CD4-positive, alpha-beta T cell (primary cell): Measurements from ENCODE around the gene CLSTN2. TPM values are rescaled to one million over a fixed set of nuclear protein-coding genes. Genes with fewer than 3 reads are reported as not detected.

ENCODE experiments used
- ATAC-seq: fragments of 200-7000 bp; cut with Tn5 transposase; one replicate; pipeline ENCODE4 v1.10.0; 2022; ENCODE audit warnings: mild to moderate bottlenecking; ENCODE audit not compliant: poor library complexity
- CTCF ChIA-PET: fragments of 350-600 bp; sonication (Branson Sonifier 250); formaldehyde crosslinking; loops from one replicate; lab custom pipeline; 2021; ENCODE audit warnings: antibody characterized with exemption, inconsistent platforms; lab: Charles Lee
- POLR2A ChIA-PET: fragments of 350-600 bp; sonication (Branson Sonifier 250); formaldehyde crosslinking; loops from one replicate; lab custom pipeline; 2021; ENCODE audit warnings: antibody characterized with exemption, inconsistent platforms; lab: Charles Lee
- DNase-seq, 14 experiments: peaks; one replicate each; pipeline ENCODE4 v3.0.0-alpha.2; 2013 to 2020; ENCODE audit warnings: mixed read lengths in 2 of 14
- H3K27ac ChIP-seq, 2 donors: one replicate each; pipeline versions ENCODE4 v1.5.1 to v1.7.0; 2013; ENCODE audit warnings: low read length in 2 of 2, low read depth in 1 of 2, mild to moderate bottlenecking in 1 of 2
- H3K27me3 ChIP-seq, 2 experiments: 1 replicate in 1 of 2; 2 replicates in 1 of 2; pipeline versions ENCODE4 v1.6.1 to v1.7.0; 2013; ENCODE audit warnings: low read length in 2 of 2, control low read depth in 1 of 2, mild to moderate bottlenecking in 1 of 2, moderate library complexity in 1 of 2; ENCODE audit not compliant: insufficient read depth in 2 of 2, control insufficient read depth in 1 of 2
- H3K36me3 ChIP-seq: one replicate; pipeline ENCODE4 v1.6.1; 2013; ENCODE audit warnings: low read length, control low read depth; ENCODE audit not compliant: insufficient read depth
- H3K4me1 ChIP-seq: one replicate; pipeline ENCODE4 v1.6.1; 2013; ENCODE audit warnings: low read length, control low read depth; ENCODE audit not compliant: insufficient read depth
- H3K4me3 ChIP-seq: one replicate; pipeline ENCODE4 v1.5.1; 2013; ENCODE audit warnings: mild to moderate bottlenecking, low read length, moderate library complexity
- H3K9me3 ChIP-seq, 2 experiments: 1 replicate in 1 of 2; 2 replicates in 1 of 2; pipeline versions ENCODE4 v1.6.1 to v1.7.0; 2013; ENCODE audit warnings: low read length in 2 of 2, mild to moderate bottlenecking in 2 of 2, control low read depth in 1 of 2, moderate library complexity in 1 of 2; ENCODE audit not compliant: control insufficient read depth in 1 of 2, insufficient read depth in 1 of 2
- H3K27ac Mint-ChIP-seq: one replicate; pipeline ENCODE4 v1.8.0; 2020; ENCODE audit warnings: mixed read lengths
- H3K27me3 Mint-ChIP-seq: one replicate; pipeline ENCODE4 v1.8.0; 2021; ENCODE audit warnings: mixed read lengths
- H3K36me3 Mint-ChIP-seq: one replicate; pipeline ENCODE4 v1.8.0; 2021; ENCODE audit warnings: low read depth, mixed read lengths
- H3K4me1 Mint-ChIP-seq: one replicate; pipeline ENCODE4 v1.8.0; 2021; ENCODE audit warnings: low read depth, mixed read lengths
- H3K4me3 Mint-ChIP-seq: one replicate; pipeline ENCODE4 v1.8.0; 2020; ENCODE audit warnings: mild to moderate bottlenecking, mixed read lengths
- H3K9me3 Mint-ChIP-seq: one replicate; pipeline ENCODE4 v1.8.0; 2020; ENCODE audit warnings: mixed read lengths
- CTCF ChIP-seq: fragments of 200-600 bp; IDR thresholded peaks from one replicate; pipeline ENCODE4 v1.8.0; 2022; ENCODE audit warnings: antibody characterized with exemption, mild to moderate bottlenecking
- intact Hi-C, 2 experiments: fragments of 100-400 bp; cut with DNase I in 1 of 2; cut with micrococcal nuclease in 1 of 2; formaldehyde crosslinking; loops; one replicate each; pipeline versions ENCODE4 v1.15.1 to v1.9.0; 2023 to 2025; cut with DNase I, micrococcal nuclease
- total RNA-seq, 174 experiments: library from RNA in 2 of 174; stranded (reverse) in 2 of 174; gene quantifications; one replicate each; pipeline ENCODE4 v1.2.3 and lab custom pipeline; 2021 to 2026

The CLSTN2 gene
- total RNA-seq, 2 experiments from 2014 or later = not detected

- H3K4me3 Mint-ChIP-seq = no peak overlapping the region
Measured at GRCh38 chr3:140378571-140379340, 443.8 kb downstream of the CLSTN2 start.

GRCh38 chr3:140384028-140384771 lies 449.2 kb downstream of the CLSTN2 start:
- no peak for TF ChIP-seq CTCF
- Histone ChIP-seq H3K4me1 (no peaks in the 10 kb centered on the region), H3K9me3 (peaks cover 0 to 4% of the 10 kb centered on the region in 2 experiments), H3K27me3 (no peaks in the 10 kb centered on the region), H3K27ac (no peak overlapping the region), H3K36me3 (no peaks in the 10 kb centered on the region), H3K4me3 (no peak overlapping the region)
- no peak for ATAC-seq
- no peaks in the 10 kb centered on the region for H3K36me3 Mint-ChIP-seq
- intact Hi-C loops = no loop called here
- no peaks in the 10 kb centered on the region for H3K4me1 Mint-ChIP-seq
- H3K9me3 Mint-ChIP-seq = no peaks in the 10 kb centered on the region
- ChIA-PET POLR2A (no interaction called here), CTCF (no interaction called here)
- no peak overlapping the region for H3K27ac Mint-ChIP-seq
- no peak for DNase-seq
- peaks cover 2% of the 10 kb centered on the region for H3K27me3 Mint-ChIP-seq
- H3K4me3 Mint-ChIP-seq = no peak overlapping the region

More at GRCh38 chr3:140378571-140379340, 443.8 kb downstream of the CLSTN2 start:
- intact Hi-C loops = no loop called here
- peaks cover 6% of the 10 kb centered on the region for H3K27me3 Mint-ChIP-seq
- no peak overlapping the region for H3K27ac Mint-ChIP-seq
- no peaks in the 10 kb centered on the region for H3K4me1 Mint-ChIP-seq
- no peaks in the 10 kb centered on the region for H3K36me3 Mint-ChIP-seq
- no peaks in the 10 kb centered on the region for H3K27me3 ChIP-seq
- no peak for TF ChIP-seq CTCF
- H3K9me3 Mint-ChIP-seq = no peaks in the 10 kb centered on the region
- ChIA-PET CTCF (no interaction called here), POLR2A (no interaction called here)
- ATAC-seq (no peak), DNase-seq (no peak)
- no peaks in the 10 kb centered on the region for H3K4me1 ChIP-seq
- H3K27ac ChIP-seq = no peak overlapping the region
- no peak overlapping the region for H3K4me3 ChIP-seq
- no peaks in the 10 kb centered on the region for H3K36me3 ChIP-seq
- no peaks in the 10 kb centered on the region for H3K9me3 ChIP-seq

GRCh38 chr3:140384876-140385275 lies 449.9 kb downstream of the CLSTN2 start:
- no peaks in the 10 kb centered on the region for H3K36me3 ChIP-seq
- no peak overlapping the region for H3K4me3 Mint-ChIP-seq
- TF ChIP-seq CTCF = no peak
- DNase-seq (no peak), ATAC-seq (no peak)
- peaks cover 0 to 4% of the 10 kb centered on the region in 2 experiments for H3K9me3 ChIP-seq
- no peaks in the 10 kb centered on the region for H3K27me3 Mint-ChIP-seq
- H3K36me3 Mint-ChIP-seq = no peaks in the 10 kb centered on the region
- intact Hi-C loops = no loop called here
- no peak overlapping the region for H3K27ac ChIP-seq
- H3K4me3 ChIP-seq = no peak overlapping the region
- H3K4me1 ChIP-seq = no peaks in the 10 kb centered on the region
- H3K4me1 Mint-ChIP-seq = no peaks in the 10 kb centered on the region
- CTCF ChIA-PET = no interaction called here
- H3K27ac Mint-ChIP-seq = no peak overlapping the region
- POLR2A ChIA-PET = no interaction called here
- H3K27me3 ChIP-seq = no peaks in the 10 kb centered on the region
- H3K9me3 Mint-ChIP-seq = no peaks in the 10 kb centered on the region
